Right atrium auricular region (tissue), 2 donors: ENCODE measurements around the gene ICE2. TPM values are rescaled to one million over a fixed set of nuclear protein-coding genes. Genes with fewer than 3 reads are reported as not detected.

ENCODE experiments used
- DNase-seq: peaks from one replicate; pipeline ENCODE4 v3.0.0-alpha.2; 2019; ENCODE audit warnings: low spot score
- H3K27ac ChIP-seq, 2 donors: fragments of 200-600 bp; sonication (generic); 1 replicate in 1 of 2; 2 replicates in 1 of 2; pipeline ENCODE4 v1.5.1; 2016 to 2019
- H3K27me3 ChIP-seq, 2 donors: fragments of 200-600 bp; sonication (generic); one replicate each; pipeline versions ENCODE4 v1.5.1 to v1.6.0; 2017 to 2019
- H3K36me3 ChIP-seq: fragments of 200-600 bp; sonication (generic); one replicate; pipeline ENCODE4 v1.5.1; 2016
- H3K4me1 ChIP-seq, 2 donors: fragments of 200-600 bp; sonication (generic); one replicate each; pipeline versions ENCODE4 v1.5.1 to v1.6.0; 2017 to 2019
- H3K4me3 ChIP-seq, 2 donors: fragments of 200-600 bp; sonication (generic); 1 replicate in 1 of 2; 2 replicates in 1 of 2; pipeline ENCODE4 v1.5.1; 2017 to 2019; ENCODE audit warnings: mild to moderate bottlenecking in 1 of 2, moderate library complexity in 1 of 2
- H3K9me3 ChIP-seq, 2 donors: fragments of 200-600 bp; sonication (generic); one replicate each; pipeline ENCODE4 v1.5.1; 2019
- total RNA-seq, 2 donors: library from RNA; depleted of rRNA; stranded (reverse); fragments of >200 nt; gene quantifications; one replicate each; pipeline ENCODE4 v1.1.0, GENCODE V29; 2016
- TF ChIP-seq, protein P1 (sequence below), 2 donors: fragments of 200-600 bp; sonication (generic); IDR thresholded peaks; one replicate each; pipeline ENCODE4 v1.5.1; 2019; ENCODE audit warnings: antibody characterized with exemption in 2 of 2

Gene ICE2
- total RNA-seq, 2 donors from 2014 or later: 10.6 to 12.6 TPM

DNA sequence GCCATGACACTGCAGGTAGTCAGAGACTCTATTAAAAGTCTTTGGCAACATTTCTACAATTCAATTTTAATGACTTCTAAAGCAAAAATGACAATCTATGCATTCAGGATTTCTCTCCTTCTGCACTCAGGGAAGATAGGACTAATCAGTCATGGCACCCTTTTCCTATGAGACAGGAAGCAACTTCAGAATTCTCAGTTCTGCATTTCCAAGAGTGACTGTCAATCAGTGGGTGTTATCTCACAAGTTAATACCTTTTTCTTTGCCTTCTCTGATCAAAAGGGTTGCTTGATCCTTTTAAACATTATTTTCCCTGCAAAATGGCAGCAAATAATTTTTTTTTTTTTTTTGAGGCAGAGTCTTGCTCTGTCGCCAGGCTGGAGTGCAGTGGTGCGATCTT, 7.8 kb upstream of the ICE2 start:
- Histone ChIP-seq H3K36me3 (no peaks in the 10 kb centered on the region), H3K4me3 (no peak overlapping the region), H3K27me3 (no peaks in the 10 kb centered on the region), H3K4me1 (no peaks in the 10 kb centered on the region), H3K9me3 (no peaks in the 10 kb centered on the region), H3K27ac (no peak overlapping the region)
- DNase-seq: no peak
- TF ChIP-seq, protein P1, sequence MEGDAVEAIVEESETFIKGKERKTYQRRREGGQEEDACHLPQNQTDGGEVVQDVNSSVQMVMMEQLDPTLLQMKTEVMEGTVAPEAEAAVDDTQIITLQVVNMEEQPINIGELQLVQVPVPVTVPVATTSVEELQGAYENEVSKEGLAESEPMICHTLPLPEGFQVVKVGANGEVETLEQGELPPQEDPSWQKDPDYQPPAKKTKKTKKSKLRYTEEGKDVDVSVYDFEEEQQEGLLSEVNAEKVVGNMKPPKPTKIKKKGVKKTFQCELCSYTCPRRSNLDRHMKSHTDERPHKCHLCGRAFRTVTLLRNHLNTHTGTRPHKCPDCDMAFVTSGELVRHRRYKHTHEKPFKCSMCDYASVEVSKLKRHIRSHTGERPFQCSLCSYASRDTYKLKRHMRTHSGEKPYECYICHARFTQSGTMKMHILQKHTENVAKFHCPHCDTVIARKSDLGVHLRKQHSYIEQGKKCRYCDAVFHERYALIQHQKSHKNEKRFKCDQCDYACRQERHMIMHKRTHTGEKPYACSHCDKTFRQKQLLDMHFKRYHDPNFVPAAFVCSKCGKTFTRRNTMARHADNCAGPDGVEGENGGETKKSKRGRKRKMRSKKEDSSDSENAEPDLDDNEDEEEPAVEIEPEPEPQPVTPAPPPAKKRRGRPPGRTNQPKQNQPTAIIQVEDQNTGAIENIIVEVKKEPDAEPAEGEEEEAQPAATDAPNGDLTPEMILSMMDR (IDR thresholded peaks at IDR 0.05): no peak

DNA sequence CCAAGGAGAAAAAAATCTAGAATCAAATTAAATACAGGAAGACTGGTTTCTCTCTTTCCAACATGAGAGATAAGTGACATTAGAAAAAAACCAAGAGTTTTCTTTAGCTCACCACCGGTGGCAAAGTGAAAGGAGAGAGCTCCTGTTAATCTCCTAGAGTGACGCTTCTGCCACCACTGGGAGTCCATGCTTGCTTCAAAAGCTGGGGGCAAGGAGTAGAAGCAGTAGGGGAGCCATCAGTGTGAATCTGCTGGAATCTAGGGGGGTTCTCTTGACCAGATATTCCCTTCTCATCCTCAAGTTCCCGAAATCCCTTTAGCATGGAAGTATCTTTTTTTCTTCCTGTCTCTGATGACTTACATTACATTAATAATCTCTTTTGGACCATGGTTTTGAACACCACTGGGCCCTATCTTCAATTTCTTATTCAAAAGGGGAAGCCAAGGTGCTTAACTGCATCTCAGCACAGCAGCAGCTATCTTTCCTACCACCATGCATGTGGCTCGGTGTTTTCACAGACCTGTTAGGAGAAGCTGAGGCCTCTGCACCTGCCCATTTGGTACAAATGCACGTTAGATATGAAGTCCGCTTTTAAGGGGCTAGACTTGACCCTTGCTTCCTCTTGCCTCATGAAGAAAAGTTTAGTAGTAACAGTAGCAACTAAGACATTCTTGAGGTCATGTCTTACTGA, 6.6 kb upstream of the ICE2 start:
- no peaks in the 10 kb centered on the region for H3K9me3 ChIP-seq
- TF ChIP-seq, protein P1 (IDR thresholded peaks at IDR 0.05): no peak
- H3K36me3 ChIP-seq: no peaks in the 10 kb centered on the region
- H3K27me3 ChIP-seq: no peaks in the 10 kb centered on the region
- no peak overlapping the region for H3K4me3 ChIP-seq
- H3K27ac ChIP-seq: no peak overlapping the region
- H3K4me1 ChIP-seq: no peaks in the 10 kb centered on the region
- no peak for DNase-seq

DNA sequence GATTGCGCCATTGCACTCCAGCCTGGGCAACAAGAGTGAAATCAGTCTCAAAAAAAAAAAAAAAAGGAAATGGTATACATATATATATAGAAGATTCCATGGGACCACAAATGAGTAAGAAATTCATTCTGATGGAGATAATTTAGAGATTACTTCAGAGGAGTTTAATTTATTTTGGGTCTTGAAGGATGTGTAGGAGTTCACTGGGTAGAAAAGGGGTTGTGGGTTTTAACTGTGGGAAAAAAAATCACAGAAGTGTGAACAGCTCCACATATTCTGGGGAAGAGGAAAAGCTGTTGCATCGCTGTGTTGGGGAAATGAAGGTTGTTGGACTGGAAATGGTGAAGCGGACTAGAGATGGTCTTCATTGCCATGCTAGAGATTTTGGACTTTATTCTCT, 4.1 kb upstream of the ICE2 start:
- Histone ChIP-seq H3K4me1 (peaks cover 0 to 10% of the 10 kb centered on the region in 2 donors), H3K27ac (no peak overlapping the region), H3K36me3 (no peaks in the 10 kb centered on the region), H3K27me3 (no peaks in the 10 kb centered on the region), H3K9me3 (no peaks in the 10 kb centered on the region), H3K4me3 (no peak overlapping the region)
- TF ChIP-seq, protein P1 (IDR thresholded peaks at IDR 0.05): no peak
- no peak for DNase-seq

DNA sequence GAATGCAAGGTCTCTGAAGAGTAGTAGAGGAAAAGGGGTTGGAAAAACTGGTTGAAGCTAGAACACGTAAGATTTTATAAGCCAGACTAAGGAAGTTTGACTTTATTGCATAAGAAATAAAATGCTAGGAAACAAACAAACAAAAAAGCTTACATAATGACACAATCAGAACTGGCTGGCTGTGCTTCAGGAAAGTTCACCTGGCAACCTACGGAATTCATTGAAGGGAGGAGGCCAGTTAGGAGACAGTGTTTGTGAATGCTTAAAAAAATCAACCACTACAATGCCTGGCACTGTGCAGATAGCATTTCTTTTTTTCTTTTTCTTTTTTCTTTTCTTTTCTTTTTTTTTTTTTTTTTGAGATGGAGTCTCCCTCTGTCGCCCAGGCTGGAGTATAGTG, 1.9 kb upstream of the ICE2 start:
- Histone ChIP-seq H3K4me3 (no peak overlapping the region), H3K27me3 (no peaks in the 10 kb centered on the region), H3K4me1 (peaks cover 0 to 30% of the 10 kb centered on the region in 2 donors), H3K36me3 (no peaks in the 10 kb centered on the region), H3K9me3 (no peaks in the 10 kb centered on the region), H3K27ac (no peak overlapping the region)
- TF ChIP-seq, protein P1 (IDR thresholded peaks at IDR 0.05): no peak
- no peak for DNase-seq

DNA sequence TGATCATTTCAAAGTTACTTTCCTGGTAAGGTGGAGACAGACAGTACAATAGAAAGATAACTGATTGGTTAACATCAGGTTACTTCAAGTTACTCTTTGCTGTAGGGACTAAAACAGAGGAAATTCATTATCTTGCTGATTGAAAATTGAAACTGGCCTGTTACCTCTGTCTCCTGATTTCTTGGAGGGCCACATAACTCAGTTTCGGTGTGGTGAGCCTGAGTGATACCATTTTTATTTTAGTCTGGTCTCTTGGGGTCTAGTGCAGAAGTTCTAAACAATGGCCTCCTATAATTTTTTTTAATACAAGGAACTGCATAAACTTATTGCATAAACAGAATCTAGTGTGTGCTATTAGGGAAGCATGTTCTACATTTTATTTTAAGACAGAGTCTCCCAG, 1.2 kb upstream of the ICE2 start:
- TF ChIP-seq, protein P1 (IDR thresholded peaks at IDR 0.05): no peak
- Histone ChIP-seq H3K27ac (no peak overlapping the region), H3K4me1 (peaks cover 0 to 30% of the 10 kb centered on the region in 2 donors), H3K27me3 (no peaks in the 10 kb centered on the region), H3K9me3 (no peaks in the 10 kb centered on the region), H3K36me3 (peaks cover under 1% of the 10 kb centered on the region), H3K4me3 (no peak overlapping the region)
- no peak for DNase-seq
